CD4-positive, alpha-beta T cell treated with Interferon alpha-2 for 1 hour (primary cell): Measurements from ENCODE around the gene HTR7.
A peak's percentile ranks its signal among the peaks of the same experiment; 100 is the strongest.
"Not testable (repeated sequence)": the region's sequence is repeated elsewhere in the genome, so short reads cannot be mapped to it uniquely, and the experiment has no call there.

Experiments used
- DNase-seq, 2 donors: peaks; one replicate each; pipeline ENCODE4 v3.0.0-alpha.2; 2020 to 2022

The HTR7 gene

DNA sequence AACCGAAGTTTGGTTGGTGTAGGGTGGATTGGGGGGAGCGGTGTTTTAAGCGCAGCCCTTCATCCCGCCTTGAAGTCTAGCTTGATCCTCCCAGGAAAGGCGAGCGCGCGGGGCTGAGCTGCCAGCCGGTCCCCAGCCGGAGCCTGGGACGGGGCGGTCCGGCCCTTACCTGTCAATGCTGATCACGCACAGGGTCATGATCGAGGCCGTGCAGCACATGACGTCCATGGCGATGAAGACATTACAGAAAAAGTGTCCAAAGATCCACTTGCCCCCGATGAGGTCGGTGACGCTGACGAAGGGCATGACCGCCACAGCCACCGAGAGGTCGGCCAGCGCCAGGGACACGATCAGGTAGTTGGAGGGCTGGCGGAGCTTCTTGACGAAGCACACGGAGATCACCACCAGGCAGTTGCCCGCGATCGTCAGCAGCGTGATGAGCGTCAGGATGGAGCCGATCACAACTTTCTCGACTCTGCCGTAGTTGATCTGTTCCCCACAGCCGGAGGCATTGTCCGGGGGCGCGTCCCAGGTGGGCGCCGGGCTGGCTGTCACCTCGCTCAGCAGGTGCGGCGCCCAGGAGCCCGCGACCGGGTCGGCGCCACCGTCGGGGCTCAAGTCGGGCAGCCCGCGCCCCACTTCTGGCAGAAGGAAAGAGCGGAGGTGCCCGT, 740 bp downstream of the HTR7 start:
- DNase-seq, result no peak

- no peak for DNase-seq
Measured at GRCh38 chr10:90856261-90856660, 1.6 kb downstream of the HTR7 start.

GRCh38 chr10:90855126-90855525, 2.7 kb downstream of the HTR7 start:
- DNase-seq, result no peak

DNA sequence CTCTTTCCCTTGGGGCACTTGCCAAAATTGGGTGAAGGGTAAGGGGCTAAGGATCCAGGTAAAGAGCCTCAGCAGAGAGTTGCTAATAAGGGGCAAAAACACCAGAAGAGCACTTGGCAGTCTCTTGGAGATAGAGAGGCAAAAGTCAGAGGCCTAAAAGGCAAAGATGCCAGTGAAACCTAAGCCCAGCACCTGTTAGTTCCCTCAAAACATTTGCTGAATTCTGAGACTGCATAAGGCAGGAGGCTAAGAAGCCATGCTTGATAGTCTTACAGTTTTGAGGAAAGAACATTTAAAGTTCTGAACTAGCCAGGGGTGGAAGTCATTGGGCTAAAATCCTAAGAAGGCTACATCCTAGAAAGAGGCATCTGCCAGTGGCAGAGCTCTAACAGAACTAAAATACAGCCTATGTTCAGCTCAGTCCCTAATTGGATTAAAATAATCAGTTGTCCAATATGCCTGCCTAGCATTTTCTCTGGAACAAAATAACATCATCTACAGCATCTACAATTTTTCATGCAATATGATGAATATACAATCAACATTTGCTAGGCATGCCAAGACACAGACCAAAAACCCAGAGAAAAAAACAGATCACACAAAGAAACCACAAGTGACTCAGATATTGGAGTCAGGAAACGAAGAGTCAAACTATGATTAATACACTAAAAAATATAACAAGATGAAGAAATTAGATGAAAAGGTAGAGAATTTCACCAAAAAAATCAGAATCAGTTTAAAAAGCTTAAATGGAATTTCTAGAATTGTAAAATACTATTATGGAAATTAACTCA, 7.7 kb downstream of the HTR7 start:
- DNase-seq, result no peak

GRCh38 chr10:90847436-90847835, 10.4 kb downstream of the HTR7 start:
- peak in 1 of 2 donors; percentile 16 for DNase-seq

GRCh38 chr10:90846746-90847145, 11.1 kb downstream of the HTR7 start:
- no peak for DNase-seq

- DNase-seq, result no peak
Measured at GRCh38 chr10:90845726-90846125, 12.1 kb downstream of the HTR7 start.

DNA sequence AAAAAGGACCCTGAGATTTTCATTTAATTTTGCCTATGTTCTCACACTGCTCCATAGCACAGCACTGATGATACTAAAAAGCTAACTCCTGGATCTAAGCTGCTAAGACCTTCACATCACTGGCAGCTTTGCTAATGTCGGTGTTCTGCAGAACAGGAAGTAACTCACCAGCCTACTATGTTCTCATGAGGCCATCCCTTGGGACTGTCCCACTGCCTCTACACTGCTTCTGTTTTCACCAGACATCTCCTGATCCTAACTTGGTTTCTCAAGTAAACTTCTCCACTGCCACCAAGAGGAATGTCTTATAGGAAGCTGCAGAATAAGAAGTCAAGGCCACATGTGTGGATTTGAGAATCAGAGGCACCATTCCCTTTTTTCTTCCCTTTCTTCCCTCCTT, 15.1 kb downstream of the HTR7 start:
- DNase-seq, result no peak

- no peak for DNase-seq
Measured at GRCh38 chr10:90837486-90837885, 20.4 kb downstream of the HTR7 start.

GRCh38 chr10:90834326-90834725, 23.5 kb downstream of the HTR7 start:
- DNase-seq, result no peak

DNA sequence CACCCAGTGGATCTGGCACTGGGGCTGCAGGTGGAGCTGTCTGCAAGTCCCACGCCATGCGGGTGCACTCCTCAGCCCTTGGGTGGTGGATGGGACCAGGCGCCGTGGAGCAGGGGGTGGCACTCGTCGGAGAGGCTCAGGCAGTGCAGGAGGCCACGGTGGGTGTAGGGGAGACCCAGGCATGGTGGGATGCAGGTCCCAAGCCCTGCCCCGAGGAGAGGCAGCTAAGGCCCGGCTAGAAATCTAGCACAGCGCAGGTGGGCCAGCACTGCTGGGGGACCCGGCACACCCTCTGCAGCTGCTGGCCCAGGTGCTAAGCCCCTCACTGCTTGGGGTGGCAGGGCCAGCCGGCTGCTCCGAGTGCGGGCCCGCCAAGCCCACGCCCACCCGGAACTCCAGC, 25.7 kb downstream of the HTR7 start:
- no peak for DNase-seq

DNA sequence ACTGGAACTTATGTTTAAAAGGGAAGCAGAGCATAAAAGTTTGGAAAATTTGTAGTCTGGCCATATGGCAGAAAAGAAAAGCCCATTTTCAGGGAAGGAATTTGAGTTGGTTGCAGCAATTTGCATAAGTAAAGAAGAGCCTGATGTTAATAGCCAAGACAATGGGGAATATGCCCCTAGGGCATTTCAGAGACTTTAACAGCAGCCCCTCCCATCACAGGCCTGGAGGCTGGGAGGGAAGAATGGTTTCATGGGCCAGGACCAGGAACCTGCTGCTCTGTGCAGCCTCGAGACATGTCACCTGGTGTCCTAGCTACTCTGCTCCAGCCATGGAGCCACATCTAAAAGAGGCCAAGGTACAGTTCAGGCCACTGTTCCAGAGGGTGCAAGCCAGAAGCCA, 35.3 kb downstream of the HTR7 start:
- DNase-seq, result no peak

DNA sequence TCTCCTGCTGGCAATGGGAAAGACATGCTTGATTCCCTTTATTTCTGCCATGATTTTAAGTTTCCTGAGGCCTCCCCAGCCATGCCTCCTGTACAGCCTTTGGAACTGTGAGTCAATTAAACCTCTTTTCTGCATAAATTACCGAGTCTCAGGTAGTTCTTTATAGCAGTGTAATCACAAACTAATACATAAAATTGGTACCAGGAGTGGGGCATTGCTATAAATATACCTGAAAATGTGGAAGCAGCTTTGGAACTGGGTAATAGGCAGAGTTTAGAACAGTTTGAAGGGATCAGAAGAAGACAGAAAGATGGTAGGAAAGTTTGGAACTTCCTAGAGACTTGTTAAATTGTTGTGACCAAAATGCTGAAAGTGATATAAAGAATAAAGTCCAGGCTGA, 36.0 kb downstream of the HTR7 start:
- not testable (repeated sequence) for DNase-seq

GRCh38 chr10:90819911-90820310, 37.9 kb downstream of the HTR7 start:
- DNase-seq, result no peak

DNA sequence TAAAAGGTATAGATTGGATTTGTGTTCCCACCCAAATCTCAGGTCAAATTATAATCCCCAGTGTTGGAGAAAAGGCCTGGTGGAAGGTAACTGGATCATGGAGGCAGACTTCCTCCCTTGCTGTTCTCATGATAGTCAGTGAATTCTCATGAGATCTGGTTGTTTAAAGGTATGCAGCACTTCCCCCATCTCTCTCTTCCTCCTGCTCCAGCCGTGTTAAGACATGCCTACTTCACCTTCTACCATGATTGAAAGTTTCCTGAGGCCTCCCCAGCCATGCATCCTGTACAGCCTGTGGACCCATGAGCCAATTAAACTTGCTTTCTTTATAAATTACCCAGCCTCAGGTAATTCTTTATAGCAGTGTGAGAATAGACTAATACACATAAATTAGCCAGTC, 39.1 kb downstream of the HTR7 start:
- no peak for DNase-seq

- no peak for DNase-seq
Measured at GRCh38 chr10:90817128-90817889, 40.5 kb downstream of the HTR7 start.

GRCh38 chr10:90816466-90816865, 41.4 kb downstream of the HTR7 start:
- no peak for DNase-seq

DNA sequence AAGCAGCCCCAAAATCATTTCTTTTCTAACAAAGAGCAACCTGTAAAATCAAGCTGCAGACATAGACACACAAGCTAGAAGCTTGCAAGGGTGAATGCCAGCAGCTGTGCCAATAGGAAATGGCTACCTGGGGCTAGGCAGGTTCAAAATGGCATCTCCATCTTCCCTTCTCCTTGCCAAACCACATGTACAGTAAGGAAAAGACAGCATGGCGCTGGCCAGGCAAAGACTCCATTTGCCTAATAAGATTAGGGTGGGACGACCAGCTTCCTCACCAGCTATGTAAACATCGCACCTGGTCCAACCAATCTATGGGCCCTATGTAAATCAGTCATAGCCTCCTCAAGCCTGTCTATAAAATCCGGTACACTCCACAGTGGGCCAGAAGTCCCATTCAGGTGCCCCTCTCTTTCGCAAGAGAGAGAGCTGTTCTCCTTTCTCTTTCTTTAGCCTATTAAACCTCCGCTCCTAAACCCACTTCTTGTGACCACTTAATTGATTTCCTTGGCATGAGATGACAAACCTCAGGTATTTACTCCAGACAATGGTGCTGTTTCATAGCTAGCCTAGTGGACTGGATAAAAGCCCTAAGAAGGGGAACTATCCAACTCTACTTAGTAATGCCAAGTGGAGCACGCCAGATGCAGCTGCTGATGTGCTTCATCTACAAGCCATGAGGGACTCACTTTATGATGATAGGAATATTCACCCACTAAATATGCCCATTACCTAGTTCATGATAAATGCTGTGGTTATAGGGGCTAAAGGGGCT, 44.1 kb downstream of the HTR7 start:
- no peak for DNase-seq

GRCh38 chr10:90807106-90807505, 50.7 kb downstream of the HTR7 start:
- not testable (repeated sequence) for DNase-seq

DNA sequence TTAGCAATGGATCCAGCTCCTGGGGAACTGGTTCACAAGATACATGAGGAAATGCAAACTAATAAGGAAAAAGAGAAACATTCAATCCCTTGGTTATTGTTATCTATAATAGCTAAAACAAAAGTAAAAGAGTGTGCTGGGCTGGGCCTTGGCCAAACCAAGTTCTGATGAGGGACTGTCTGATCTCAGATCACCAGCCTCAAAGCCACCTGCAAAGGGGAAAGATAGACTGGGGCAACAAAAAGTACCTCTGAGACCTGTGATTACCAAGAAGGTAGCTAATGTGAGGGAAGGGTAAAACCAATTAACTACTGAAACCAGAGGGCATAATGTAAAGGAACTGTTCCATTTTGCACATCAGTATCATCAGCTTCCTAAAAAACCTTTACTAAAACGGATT, 51.2 kb downstream of the HTR7 start:
- DNase-seq, result no peak

DNA sequence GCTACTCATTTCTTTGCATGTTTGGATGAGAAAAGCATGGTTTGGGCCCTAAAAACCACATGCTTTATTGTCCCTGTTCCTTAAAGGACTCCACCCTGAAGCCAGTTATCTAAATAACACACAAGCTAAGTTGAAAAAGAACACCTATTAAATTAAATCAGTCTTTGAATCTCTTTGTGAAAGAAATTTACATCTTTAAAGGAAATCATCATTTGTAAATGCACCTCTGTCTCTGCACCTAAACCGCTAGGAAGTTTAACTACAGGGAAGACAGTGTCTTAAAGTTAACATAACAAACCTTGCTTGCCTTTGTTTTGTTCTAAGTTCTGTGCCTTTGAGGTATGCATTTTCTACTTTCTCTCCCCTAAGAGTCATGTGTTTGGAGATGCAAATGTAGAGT, 52.6 kb downstream of the HTR7 start:
- no peak for DNase-seq

GRCh38 chr10:90804354-90804753, 53.5 kb downstream of the HTR7 start:
- no peak for DNase-seq

DNA sequence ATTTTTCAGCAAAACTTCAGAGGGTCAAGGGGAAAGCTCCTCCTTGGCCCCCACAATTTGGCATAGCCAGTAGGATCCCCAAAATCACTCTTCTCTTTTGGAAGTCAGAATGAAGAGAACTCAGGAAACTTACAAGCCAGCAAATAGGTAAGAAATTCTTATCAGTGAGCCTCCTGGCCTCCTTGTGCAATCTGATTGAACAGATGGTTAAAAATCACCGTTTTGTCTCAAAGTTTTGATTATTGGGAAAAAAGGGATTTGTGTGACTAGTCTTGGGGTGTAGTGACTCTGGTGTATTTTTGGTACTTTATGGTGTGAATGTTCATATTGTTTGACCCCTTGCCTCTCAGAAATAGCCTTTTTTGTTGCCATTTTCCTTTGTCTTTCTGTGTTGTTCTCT, 56.2 kb downstream of the HTR7 start:
- no peak for DNase-seq
